Kidney glomerular epithelial cell (primary cell): ENCODE results near the gene PNPLA2.

Experiments used
- DNase-seq: peaks from one replicate; lab custom pipeline; 2025; lab: John Stamatoyannopoulos, UW

PNPLA2 gene

GRCh38 chr11:798093-798713 is 20.5 kb upstream of the PNPLA2 start, which contains the start of gene SLC25A22:
TSS of gene SLC25A22 (minus strand) at chr11:798281. CDS start at chr11:795006, 3,275 bp downstream.
- peak; percentile 52 for DNase-seq

DNA sequence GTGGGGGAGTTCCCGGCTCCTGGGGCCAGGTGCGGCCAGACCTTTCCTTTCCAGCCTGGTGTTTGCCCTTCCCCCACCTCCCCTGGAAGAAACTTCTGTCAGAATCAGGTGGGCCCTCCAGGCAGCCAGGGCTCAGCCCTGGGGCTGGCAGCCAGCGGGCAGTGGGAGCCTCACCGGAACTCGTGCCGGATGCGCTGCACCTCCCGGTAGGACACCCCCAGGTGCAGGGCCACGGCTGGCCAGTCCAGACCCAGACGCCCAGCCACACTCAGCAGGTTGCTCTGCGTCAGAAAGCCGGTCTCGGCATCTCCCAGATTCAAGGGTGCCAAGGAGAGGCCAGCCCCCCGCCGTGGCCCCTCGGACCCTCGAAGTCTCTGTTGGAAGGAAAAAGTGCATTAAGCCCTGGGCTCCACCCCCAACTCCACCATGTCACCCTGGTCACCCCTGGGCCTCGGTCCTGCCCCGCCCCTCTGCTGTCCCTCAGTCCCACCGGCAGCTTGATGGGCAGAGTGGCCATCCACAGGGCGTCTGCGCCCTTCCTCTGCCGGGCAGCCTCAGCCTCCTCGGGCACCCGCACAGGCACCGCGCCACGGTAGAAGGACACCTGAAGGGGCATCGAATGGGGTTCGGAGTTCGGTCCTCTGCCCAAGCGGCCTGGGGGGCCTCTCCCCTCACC is 18.9 kb upstream of the PNPLA2 start:
- no peak for DNase-seq

GRCh38 chr11:800473-800872 is 18.2 kb upstream of the PNPLA2 start:
- no peak for DNase-seq

DNA sequence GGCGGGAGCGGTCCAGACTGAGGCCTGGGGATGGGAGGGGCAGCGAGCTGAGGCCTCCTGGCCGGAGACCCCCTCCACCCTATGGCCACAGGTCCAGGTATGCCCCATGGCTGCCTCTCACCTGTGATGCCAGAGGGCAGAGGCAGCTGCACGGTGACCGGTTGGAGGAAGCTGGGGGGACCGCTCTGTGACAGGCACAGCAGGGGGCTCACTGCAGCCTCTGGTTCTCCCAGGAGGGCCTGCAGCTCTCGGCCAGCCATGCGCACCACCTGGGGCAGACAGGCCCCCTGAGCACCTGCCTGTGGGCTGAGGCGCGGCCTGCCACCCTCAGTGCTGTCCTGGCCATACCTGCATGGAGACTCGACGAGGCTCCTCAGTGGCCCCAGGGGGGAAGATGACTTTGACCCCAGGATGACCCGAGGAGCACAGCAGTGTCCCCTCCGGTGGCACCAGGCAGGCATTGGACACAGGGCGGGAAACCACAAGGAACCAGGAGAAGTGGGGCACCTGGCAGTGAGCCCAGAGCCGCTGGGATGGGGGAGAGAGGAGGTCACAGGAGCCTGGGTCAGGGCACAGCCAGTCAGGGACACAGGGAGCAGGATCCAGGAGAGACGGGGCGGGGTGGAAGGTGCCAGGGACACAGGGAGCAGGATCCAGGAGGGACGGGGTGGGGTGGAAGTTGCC is 17.5 kb upstream of the PNPLA2 start:
- DNase-seq, result no peak

GRCh38 chr11:802018-802617 is 16.6 kb upstream of the PNPLA2 start:
- no peak for DNase-seq

DNA sequence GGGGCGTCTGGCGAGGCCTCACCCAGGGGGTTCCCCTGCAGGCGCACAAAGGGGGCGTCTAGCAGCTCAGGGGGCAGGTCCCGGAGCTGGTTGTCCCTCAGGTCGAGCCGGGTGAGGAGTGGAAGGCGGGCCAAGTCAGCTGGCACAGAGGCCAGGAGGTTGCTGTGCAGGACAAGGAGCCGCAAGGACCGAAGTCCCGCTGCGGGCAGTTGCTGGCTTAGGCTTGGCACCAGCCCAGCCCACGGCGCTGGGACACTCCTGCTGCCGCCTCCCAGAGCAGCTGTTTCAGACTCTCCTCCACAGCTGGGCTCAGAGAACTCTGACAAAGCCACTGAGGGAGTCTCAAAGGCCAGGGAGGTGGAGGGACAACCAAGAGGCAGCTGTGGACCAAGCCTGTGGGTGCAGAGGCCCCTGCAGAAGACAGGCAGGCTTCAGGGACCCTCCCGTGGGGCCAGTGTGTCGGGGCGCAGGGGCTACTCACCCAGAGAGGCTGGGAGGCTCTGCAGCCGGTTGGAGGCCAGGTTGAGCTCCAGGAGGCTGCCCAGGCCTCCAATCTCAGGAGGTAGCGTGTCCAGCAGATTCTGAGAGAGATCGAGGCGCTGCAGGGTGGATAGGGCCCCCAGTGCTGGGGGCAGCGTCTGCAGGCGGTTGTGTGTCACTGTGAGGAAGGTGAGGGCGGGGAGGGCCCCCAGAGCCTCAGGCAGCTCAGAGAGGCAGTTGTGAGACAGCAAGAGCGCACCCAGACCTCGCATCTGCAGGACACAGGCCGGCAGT is 15.8 kb upstream of the PNPLA2 start:
- DNase-seq, result no peak

DNA sequence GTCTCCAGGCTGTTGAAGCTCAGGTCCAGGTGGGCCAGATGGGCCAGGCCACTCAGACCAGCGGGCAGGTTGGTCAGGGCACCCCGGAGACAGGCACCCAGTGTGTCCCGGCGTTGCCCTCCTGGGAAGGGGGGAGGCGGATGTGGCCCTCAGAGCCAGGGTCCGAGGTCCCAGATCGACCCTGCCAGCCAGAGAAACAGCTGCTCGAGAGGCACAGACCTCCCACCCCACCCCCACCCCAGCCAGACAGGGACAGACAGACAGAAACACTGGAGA is 15.3 kb upstream of the PNPLA2 start:
- DNase-seq, result no peak

GRCh38 chr11:803770-804598 is 14.7 kb upstream of the PNPLA2 start:
- DNase-seq, result no peak

DNA sequence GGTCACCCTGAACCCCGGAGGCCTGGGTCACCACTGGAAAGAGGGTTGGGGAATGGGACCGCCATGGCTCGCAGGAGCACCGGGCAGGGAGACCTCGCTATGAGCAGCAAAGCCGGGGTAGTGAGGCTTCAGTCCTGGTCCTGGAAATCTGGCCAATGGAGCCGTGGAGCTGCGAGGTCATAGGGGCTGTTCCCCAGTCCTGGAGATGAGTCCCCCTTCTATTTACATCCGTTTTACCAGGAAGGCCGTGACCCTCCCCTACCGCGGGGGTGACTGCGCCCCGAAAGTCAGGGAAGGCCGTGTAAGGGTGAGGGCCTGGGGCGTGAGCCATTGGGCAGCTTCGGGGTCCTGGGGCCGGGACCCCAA is 14.1 kb upstream of the PNPLA2 start:
- DNase-seq, result no peak

GRCh38 chr11:808427-809286 is 10.1 kb upstream of the PNPLA2 start:
- no peak for DNase-seq

- peak; percentile 93 for DNase-seq
Measured at GRCh38 chr11:809287-810039, 9.3 kb upstream of the PNPLA2 start, which contains the start of gene RPLP2. TSS of gene RPLP2 (plus strand) at chr11:809967. CDS start at chr11:810235, 268 bp downstream.

- DNase-seq, result no peak
Measured at GRCh38 chr11:810040-810567, 8.6 kb upstream of the PNPLA2 start.

DNA sequence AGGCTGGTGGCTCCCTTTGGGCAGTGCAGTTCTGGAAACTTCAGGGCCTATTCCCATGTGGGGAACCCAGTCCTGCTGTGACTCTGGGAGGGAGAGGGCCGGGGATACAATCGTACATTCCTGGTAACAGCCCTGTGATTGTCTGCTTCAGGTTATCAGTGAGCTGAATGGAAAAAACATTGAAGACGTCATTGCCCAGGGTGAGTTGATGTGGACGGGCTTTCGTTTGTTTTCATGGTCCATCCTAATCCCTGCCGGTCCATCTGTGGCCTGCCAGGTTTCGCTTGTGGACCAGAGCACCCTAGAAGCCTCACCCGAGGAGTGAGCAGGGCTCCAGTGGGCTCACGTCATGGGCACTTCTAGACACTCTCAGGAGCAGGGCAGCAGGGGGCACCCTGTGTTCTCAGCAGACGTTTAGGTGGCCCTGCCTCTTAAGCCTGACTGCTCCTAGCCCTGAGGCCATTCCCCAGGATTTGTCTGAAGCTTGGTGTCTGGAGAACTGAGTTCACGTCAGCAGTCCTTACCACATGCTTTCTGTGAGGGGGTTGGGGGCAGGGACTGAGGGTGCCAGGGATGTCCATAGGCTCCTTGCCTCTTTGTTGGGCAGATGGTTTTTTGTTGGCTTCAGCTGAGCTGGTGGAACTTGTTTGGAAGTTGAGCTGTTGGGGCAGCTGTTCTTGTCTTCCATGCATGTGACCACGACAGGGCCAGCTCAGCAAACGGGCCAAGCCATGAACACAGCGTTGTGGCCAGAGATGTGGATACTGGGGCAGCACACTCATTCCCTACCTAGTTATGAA is 7.1 kb upstream of the PNPLA2 start:
- no peak for DNase-seq

GRCh38 chr11:812390-812789 is 6.3 kb upstream of the PNPLA2 start:
- DNase-seq, result no peak

GRCh38 chr11:813072-813455 is 5.7 kb upstream of the PNPLA2 start:
- no peak for DNase-seq

DNA sequence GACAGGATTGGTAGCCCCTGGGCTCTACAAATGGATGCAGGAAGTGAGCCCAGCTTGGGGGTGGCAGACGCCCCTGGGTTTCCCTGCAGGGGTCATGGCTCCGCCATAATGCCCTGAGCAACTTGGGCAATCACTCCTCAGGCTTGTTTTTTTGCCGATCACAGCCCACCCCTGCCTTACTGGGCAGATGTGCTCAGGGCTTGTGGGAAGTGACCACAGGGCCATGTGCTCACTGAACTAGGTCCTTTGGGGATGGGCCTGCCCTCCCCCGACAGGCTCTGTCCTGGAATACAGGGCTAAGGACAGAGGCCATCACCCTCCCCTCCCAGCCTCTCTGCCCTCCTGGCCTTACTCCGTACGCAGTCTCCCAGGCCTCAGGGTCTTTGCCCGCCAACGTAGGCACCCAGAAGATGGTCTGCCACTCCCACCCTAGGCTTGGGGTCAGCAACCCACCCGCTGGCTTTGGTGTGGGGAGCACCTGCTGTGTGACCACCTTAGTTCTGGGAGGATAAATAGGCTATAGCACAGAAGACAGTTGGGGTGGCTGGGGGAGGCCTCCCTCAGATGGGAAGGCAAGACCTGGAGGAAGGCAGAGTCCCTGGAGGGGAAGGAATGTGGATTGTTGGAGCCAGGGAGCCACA is 5.1 kb upstream of the PNPLA2 start:
- DNase-seq, result no peak

DNA sequence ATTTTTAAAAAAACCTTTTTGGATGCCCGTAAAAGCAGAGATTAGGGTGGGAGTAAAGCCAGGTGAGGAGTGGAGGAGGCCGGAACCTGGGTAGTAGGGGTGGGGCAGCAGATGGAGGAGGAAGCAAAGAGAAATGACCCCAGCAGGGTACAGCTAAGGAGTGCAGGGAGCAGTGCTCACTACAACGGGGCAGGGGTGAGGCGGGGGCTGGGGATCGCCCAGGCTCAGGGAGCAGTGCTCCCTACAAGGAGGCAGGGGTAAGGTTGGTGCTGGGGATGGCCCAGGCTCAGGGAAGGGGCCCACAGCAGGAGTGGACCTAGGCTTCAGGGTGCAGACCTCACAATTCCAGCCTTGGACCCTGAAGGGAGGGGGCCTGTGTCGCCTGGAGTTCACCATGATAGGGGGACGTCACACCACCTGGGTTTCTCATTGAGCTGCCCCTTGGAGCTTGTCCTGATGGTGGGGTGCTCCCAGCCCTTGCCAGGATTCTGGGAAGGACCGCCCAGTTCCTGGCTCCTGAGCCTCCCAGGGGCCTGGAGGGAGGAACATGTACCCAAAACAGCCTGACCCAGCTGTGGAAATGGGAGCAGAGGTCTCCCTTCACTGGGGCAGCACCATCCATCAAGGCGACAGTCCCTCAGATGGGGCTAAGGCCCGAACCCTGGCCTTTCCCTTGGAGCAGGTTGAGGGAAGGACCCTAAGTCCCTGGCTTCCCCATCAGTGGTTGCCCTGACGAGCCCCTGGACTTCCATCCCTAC is 2.9 kb upstream of the PNPLA2 start:
- DNase-seq, result no peak

DNA sequence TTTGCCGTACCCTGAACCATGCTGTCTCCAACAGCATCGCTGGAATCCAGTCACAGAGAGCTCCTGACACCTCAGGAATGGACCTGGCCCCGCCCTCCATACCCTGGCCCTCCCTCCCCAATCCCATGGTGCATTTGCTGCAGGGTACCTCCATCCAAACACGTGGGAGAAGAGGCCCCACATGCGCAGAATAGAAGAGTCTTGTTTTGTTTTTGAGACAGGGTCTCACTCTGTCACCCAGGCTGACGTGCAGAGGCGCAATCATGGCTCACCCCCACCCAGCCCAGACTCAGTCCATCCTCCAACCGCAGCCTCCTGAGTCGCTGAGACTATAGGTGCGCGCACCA is 2.3 kb upstream of the PNPLA2 start:
- DNase-seq, result no peak
